Heart right ventricle (tissue), 16 donors: ENCODE results near the gene MIR17HG. TPM values are rescaled to one million over a fixed set of nuclear protein-coding genes. Genes with fewer than 3 reads are reported as not detected.

Experiments
- ATAC-seq, 8 donors: fragments of 200-7000 bp; cut with Tn5 transposase; one replicate each; pipeline ENCODE4 v1.9.1; 2020; ENCODE audit warnings: mild to moderate bottlenecking in 8 of 8, moderate library complexity in 8 of 8, moderate number of reproducible peaks in 1 of 8
- DNase-seq, 2 donors: peaks; one replicate each; pipeline ENCODE4 v3.0.0-alpha.2; 2020
- H3K27ac ChIP-seq, 10 donors: fragments of 200-600 bp; sonication (generic) in 2 of 10; one replicate each; pipeline versions ENCODE4 v1.5.0 to v1.8.0; 2020 to 2022; ENCODE audit warnings: mild to moderate bottlenecking in 3 of 10
- H3K27me3 ChIP-seq, 7 donors: fragments of 200-600 bp; one replicate each; pipeline ENCODE4 v1.8.0; 2021 to 2022; ENCODE audit warnings: mild to moderate bottlenecking in 2 of 7
- H3K36me3 ChIP-seq, 9 donors: fragments of 200-600 bp; sonication (generic) in 1 of 9; one replicate each; pipeline versions ENCODE4 v1.5.0 to v1.8.0; 2020 to 2022; ENCODE audit warnings: mild to moderate bottlenecking in 2 of 9
- H3K4me1 ChIP-seq, 9 donors: fragments of 200-600 bp; sonication (generic) in 1 of 9; one replicate each; pipeline versions ENCODE4 v1.5.0 to v1.8.0; 2020 to 2022; ENCODE audit warnings: mild to moderate bottlenecking in 4 of 9
- H3K4me3 ChIP-seq, 10 donors: fragments of 200-600 bp; sonication (generic) in 2 of 10; one replicate each; pipeline versions ENCODE4 v1.5.0 to v1.8.0; 2020 to 2022; ENCODE audit warnings: mild to moderate bottlenecking in 7 of 10, moderate library complexity in 2 of 10
- H3K9me3 ChIP-seq, 11 donors: fragments of 200-600 bp in 10 of 11; sonication (generic) in 2 of 11; one replicate each; pipeline versions ENCODE4 v1.5.0 to v1.8.0; 2013 to 2022; ENCODE audit warnings: mild to moderate bottlenecking in 2 of 11, control low read depth in 1 of 11, moderate library complexity in 1 of 11
- WGBS, 2 donors: extraction: QIAGEN DNeasy Blood & Tissue Kit; methylation state at CpG; one replicate each; pipeline ENCODE4 v1.1.7; 2013; ENCODE audit warnings: inconsistent platforms in 1 of 2; 5-methylcytosine and 5-hydroxymethylcytosine counted together
- intact Hi-C, 10 donors: fragments of 100-400 bp; cut with DNase I; formaldehyde crosslinking; loops; one replicate each; pipeline versions ENCODE4 v1.11.1 to v1.14.2; 2022
- polyA plus RNA-seq, 2 donors: library from polyadenylated mRNA; stranded (reverse); fragments of 200-250 nt; gene quantifications; one replicate each; pipeline ENCODE4 v1.2.3, GENCODE V29; 2013
- total RNA-seq, 10 donors: library from RNA; stranded (reverse); fragmentation: NEBNext Ultra II Directional in 3 of 10; extraction: Animal tissue kit (Norgen Biotek cat#: 25700) in 3 of 10; gene quantifications; one replicate each; pipeline versions ENCODE4 v1.2.1 to v1.2.4, GENCODE V29; 2021 to 2023
- TF ChIP-seq, protein P1 (sequence below), 9 donors: fragments of 200-600 bp; sonication (generic) in 2 of 9; IDR thresholded peaks; one replicate each; pipeline versions ENCODE4 v1.5.0 to v1.8.0; 2021 to 2022; ENCODE audit warnings: antibody characterized with exemption in 9 of 9, mild to moderate bottlenecking in 5 of 9, moderate library complexity in 1 of 9
- donor health status: Arrhythmogenic right ventricular cardiomyopathy.
- donor health status: ischemic (EF 13 %, LVEDD 7.1; RV severe dilation, severe dysfunction).
- donor health status: healthy with polysubstance abuse.
- donor health status: DM: no; HTN: yes; CAD: no.
- donor health status: DM: no; HTN: no; CAD: no.
- donor health status: ischemic (EF 25% LVEDD 6.9; RV normal size, moderate dysfunction).
- donor health status: ischemic (EF 25% LVEDD 5.7; RV mildly dilated, moderate dysfunction).
- donor health status: healthy.
- donor health status: DM: yes; HTN: yes; CAD: no.
- donor health status: Ischemic cardiomyopathy.
- donor health status: ischemic (EF 35%, LVEDD 5.7; RV mildly dilated, moderate dysfunction).
- donor health status: nonischemic (EF 11% LVEDD 7.7; RV severe dilation, severe dysfunction).
- donor health status: DM: yes; HTN: yes; CAD: no.
- donor health status: PGD.
- donor health status: ischemic (EF 29% LVEDD 5.4; RV normal size, mild dysfunction).
- donor health status: nonischemic (EF 23%, LVEDD 6.1; RV moderate dilation, normal function).

The MIR17HG gene
- total and polyA plus RNA-seq, 12 donors, result 0.41 to 5.0 (median 1.1) TPM

DNA sequence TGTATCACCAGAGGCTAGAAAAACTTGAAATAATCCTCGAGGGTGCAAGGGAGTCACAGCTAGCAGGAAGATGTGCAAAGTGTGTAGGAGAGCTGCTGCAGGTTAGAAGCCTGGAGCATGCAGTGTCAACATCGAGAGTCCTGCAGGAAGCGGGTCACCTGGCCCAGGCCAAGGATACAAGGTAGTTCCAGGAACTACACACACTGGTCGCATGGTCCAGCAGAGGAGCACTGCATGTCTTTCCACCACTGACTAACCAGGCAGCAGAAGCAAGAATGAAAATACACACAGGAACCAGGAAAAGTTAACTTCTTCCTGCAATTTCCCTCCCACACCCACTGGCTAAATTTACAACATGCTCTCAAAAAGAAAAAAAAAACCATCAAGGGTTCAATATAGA, 36.0 kb upstream of the MIR17HG start:
- H3K27ac ChIP-seq, result no peak overlapping the region
- peaks cover 0 to 53% (median 35%) of the 10 kb centered on the region in 7 donors for H3K27me3 ChIP-seq
- H3K36me3 ChIP-seq, result no peaks in the 10 kb centered on the region
- H3K9me3 ChIP-seq, result no peaks in the 10 kb centered on the region
- H3K4me1 ChIP-seq, result no peaks in the 10 kb centered on the region
- WGBS, 2 donors, result 70 to 82% methylated on average over 4 of the region's 4 CpGs
- no peak for DNase-seq
- H3K4me3 ChIP-seq, result no peak overlapping the region
- no peak for ATAC-seq
- intact Hi-C loops, result no loop called here
- TF ChIP-seq, protein P1, sequence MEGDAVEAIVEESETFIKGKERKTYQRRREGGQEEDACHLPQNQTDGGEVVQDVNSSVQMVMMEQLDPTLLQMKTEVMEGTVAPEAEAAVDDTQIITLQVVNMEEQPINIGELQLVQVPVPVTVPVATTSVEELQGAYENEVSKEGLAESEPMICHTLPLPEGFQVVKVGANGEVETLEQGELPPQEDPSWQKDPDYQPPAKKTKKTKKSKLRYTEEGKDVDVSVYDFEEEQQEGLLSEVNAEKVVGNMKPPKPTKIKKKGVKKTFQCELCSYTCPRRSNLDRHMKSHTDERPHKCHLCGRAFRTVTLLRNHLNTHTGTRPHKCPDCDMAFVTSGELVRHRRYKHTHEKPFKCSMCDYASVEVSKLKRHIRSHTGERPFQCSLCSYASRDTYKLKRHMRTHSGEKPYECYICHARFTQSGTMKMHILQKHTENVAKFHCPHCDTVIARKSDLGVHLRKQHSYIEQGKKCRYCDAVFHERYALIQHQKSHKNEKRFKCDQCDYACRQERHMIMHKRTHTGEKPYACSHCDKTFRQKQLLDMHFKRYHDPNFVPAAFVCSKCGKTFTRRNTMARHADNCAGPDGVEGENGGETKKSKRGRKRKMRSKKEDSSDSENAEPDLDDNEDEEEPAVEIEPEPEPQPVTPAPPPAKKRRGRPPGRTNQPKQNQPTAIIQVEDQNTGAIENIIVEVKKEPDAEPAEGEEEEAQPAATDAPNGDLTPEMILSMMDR (IDR thresholded peaks at IDR 0.05), result no peak

DNA sequence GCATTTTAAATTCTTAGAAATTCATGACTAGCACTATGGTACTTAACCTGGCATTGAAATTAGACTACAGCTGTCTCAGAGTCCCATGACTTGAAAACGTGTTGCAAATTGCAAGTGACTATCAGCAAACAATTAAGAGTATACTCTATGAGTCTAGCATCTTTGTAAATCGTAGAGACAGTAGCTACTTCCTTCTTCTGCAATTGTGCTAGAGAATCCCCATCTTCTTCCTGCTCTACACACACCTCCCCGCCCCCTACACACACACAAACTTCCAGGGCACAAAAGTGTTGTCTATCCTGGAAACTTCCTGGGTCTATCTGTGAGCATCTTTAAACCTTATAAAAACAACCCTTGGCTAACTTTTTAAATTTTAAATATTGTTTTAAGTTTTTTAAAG, 35.2 kb upstream of the MIR17HG start:
- Histone ChIP-seq H3K4me3 (no peak overlapping the region), H3K27ac (no peak overlapping the region), H3K4me1 (no peaks in the 10 kb centered on the region), H3K27me3 (peaks cover 0 to 59% (median 41%) of the 10 kb centered on the region in 7 donors), H3K36me3 (no peaks in the 10 kb centered on the region), H3K9me3 (no peaks in the 10 kb centered on the region)
- intact Hi-C loops, result no loop called here
- ATAC-seq, result no peak
- TF ChIP-seq, protein P1 (IDR thresholded peaks at IDR 0.05), result no peak
- DNase-seq, result no peak
- 49 to 50% methylated on average over 3 of the region's 3 CpGs for WGBS, 2 donors

DNA sequence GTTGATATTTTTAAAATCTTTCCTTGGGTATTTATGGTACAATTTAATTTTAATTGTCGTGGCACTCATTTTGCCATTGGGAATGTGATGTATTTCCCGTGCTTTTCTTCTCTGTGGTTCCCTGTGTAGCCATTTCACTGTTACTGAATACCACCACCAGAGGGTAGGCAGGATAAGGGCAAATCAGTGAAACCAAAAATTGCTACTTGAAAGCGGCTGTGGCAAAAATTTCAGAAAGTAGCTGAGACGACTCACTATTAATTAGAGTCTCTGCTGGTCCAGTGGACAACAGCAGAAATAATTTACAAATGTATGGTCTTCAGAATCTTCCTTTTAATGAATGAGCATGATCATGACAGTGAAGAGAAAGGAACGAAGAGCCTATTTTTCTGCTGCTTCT, 34.4 kb upstream of the MIR17HG start:
- TF ChIP-seq, protein P1 (IDR thresholded peaks at IDR 0.05), result peak in 7 of 9 donors; percentile 40 to 58 (median 50)
- DNase-seq, result no peak
- no peak overlapping the region for H3K4me3 ChIP-seq
- peaks cover 0 to 60% (median 41%) of the 10 kb centered on the region in 7 donors for H3K27me3 ChIP-seq
- no peaks in the 10 kb centered on the region for H3K36me3 ChIP-seq
- WGBS, 2 donors, result 28 to 36% methylated on average over 5 of the region's 5 CpGs
- H3K27ac ChIP-seq, result no peak overlapping the region
- H3K9me3 ChIP-seq, result no peaks in the 10 kb centered on the region
- intact Hi-C loops, result no loop called here
- ATAC-seq, result peak in 1 of 8 donors; percentile 39
- no peaks in the 10 kb centered on the region for H3K4me1 ChIP-seq

DNA sequence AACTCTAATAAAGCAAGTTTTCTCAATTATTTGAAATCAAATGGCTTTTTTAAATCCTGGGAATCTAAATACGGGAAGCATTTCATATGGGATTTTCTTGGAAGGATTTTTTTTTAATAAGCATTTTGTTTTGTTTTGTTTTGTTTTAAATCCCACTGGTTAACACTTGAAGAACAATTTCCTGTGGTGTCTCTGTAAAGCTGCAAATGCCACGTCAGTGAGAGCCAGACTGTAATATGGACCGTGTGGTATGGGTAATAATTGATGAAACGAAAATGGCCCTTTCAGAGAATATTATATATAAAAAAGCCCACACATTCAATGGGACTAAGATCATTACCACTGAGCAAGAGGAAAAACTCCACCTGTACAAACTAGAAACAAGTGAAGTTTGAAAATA, 33.9 kb upstream of the MIR17HG start:
- ATAC-seq (no peak), DNase-seq (no peak)
- WGBS, 2 donors, result 58 to 61% methylated on average over 4 of the region's 4 CpGs
- Histone ChIP-seq H3K9me3 (no peaks in the 10 kb centered on the region), H3K4me1 (no peaks in the 10 kb centered on the region), H3K27ac (no peak overlapping the region), H3K4me3 (no peak overlapping the region), H3K27me3 (peaks cover 0 to 60% (median 41%) of the 10 kb centered on the region in 7 donors), H3K36me3 (no peaks in the 10 kb centered on the region)
- TF ChIP-seq, protein P1 (IDR thresholded peaks at IDR 0.05), result no peak
- intact Hi-C loops, result no loop called here
